Panc1 (cell line): ENCODE results near the gene ALG9. TPM values are rescaled to one million over a fixed set of nuclear protein-coding genes. Genes with fewer than 3 reads are reported as not detected.

Experiments
- ATAC-seq: fragments of 200-7000 bp; cut with Tn5 transposase; 2 replicates; pipeline ENCODE4 v1.9.1; 2020; ENCODE audit warnings: mild to moderate bottlenecking, moderate library complexity
- BruUV-seq: library from RNA; stranded (reverse); fragments of 400-500 nt; replicated peaks from 2 replicates; lab custom pipeline; 2021; lab: Mats Ljungman, UMichigan
- CTCF ChIA-PET: fragments of 300-600 bp; sonication (Branson Sonifier 250); formaldehyde crosslinking; loops from one replicate; lab custom pipeline; 2022; ENCODE audit warnings: antibody characterized with exemption; lab: Charles Lee
- POLR2A ChIA-PET: fragments of 300-600 bp; sonication (Branson Sonifier 250); formaldehyde crosslinking; loops from one replicate; lab custom pipeline; 2022; ENCODE audit warnings: antibody characterized with exemption; lab: Charles Lee
- DNase-seq: peaks from one replicate; pipeline ENCODE4 v3.0.0-alpha.2; 2010; ENCODE audit warnings: low read depth, low spot score
- H3K27ac ChIP-seq: 2 replicates; pipeline ENCODE4 v1.5.1; 2011; ENCODE audit warnings: mild to moderate bottlenecking, low read length, inconsistent platforms
- H3K27me3 ChIP-seq: fragments of 200-500 bp; sonication (Bioruptor generic); 2 replicates; pipeline ENCODE4 v1.6.0; 2014; ENCODE audit warnings: low read length, inconsistent platforms; ENCODE audit not compliant: control insufficient read depth, insufficient read depth
- H3K36me3 ChIP-seq: fragments of 200-500 bp; sonication (Bioruptor generic); 2 replicates; pipeline ENCODE4 v1.5.1; 2014; ENCODE audit warnings: inconsistent platforms, mild to moderate bottlenecking, low read length, moderate library complexity; ENCODE audit not compliant: control insufficient read depth, insufficient read depth
- H3K4me1 ChIP-seq: 2 replicates; pipeline ENCODE4 v1.5.1; 2011; ENCODE audit warnings: inconsistent platforms, mild to moderate bottlenecking, low read length, moderate library complexity; ENCODE audit not compliant: control insufficient read depth, insufficient read depth
- H3K4me3 ChIP-seq, 2 experiments: 2 replicates each; pipeline ENCODE4 v1.5.1; 2011 to 2012; ENCODE audit warnings: low read depth in 2 of 2, low read length in 2 of 2, mild to moderate bottlenecking in 2 of 2, inconsistent platforms in 1 of 2, moderate library complexity in 1 of 2
- H3K9me3 ChIP-seq: fragments of 200-500 bp; sonication (Bioruptor generic); 2 replicates; pipeline ENCODE4 v1.5.1; 2014; ENCODE audit warnings: low read depth, mild to moderate bottlenecking, inconsistent platforms, low read length, moderate library complexity; ENCODE audit not compliant: control insufficient read depth, insufficient read depth
- POLR2AphosphoS5 ChIP-seq: IDR thresholded peaks from 2 replicates; pipeline ENCODE4 v1.6.1; 2012; ENCODE audit warnings: mild to moderate bottlenecking, low read depth, low read length, moderate library complexity
- SIN3A ChIP-seq: IDR thresholded peaks from 2 replicates; pipeline ENCODE4 v1.6.1; 2012; ENCODE audit warnings: low read depth, mild to moderate bottlenecking, low read length, moderate library complexity, borderline replicate concordance; ENCODE audit not compliant: insufficient read depth
- TCF7L2 ChIP-seq: IDR thresholded peaks from 2 replicates; pipeline ENCODE4 v1.6.1; 2011; ENCODE audit warnings: mild to moderate bottlenecking, low read depth, low read length, inconsistent platforms
- in situ Hi-C: cut with HindIII; loops from 2 replicates; pipeline ENCODE4 v1.10.0; 2016; ENCODE audit warnings: low sequenced_read_pairs, low pct_unique_long_range_greater_than_20kb
- intact Hi-C: fragments of 100-400 bp; cut with micrococcal nuclease; formaldehyde crosslinking; loops from one replicate; pipeline ENCODE4 v1.10.0; 2022; ENCODE audit not compliant: unreplicated experiment
- total RNA-seq: library from RNA; stranded (reverse); gene quantifications from one replicate; pipeline ENCODE4 v1.2.1, GENCODE V29; 2021; ENCODE audit not compliant: unreplicated experiment
- TF ChIP-seq, protein P1 (sequence below): fragments of 450-650 bp; IDR thresholded peaks from 2 replicates; pipeline ENCODE4 v1.5.1; 2017; ENCODE audit warnings: mild to moderate bottlenecking
- TF ChIP-seq, protein P2 (sequence below), 2 experiments: IDR thresholded peaks; 2 replicates each; pipeline ENCODE4 v1.6.1; 2011 to 2012; ENCODE audit warnings: low read depth in 2 of 2, control low read depth in 1 of 2, low read length in 1 of 2, mild to moderate bottlenecking in 1 of 2, moderate library complexity in 1 of 2; ENCODE audit not compliant: insufficient read depth in 1 of 2

ALG9 gene
- total RNA-seq, 1 experiment from 2014 or later = 27.1 TPM

DNA sequence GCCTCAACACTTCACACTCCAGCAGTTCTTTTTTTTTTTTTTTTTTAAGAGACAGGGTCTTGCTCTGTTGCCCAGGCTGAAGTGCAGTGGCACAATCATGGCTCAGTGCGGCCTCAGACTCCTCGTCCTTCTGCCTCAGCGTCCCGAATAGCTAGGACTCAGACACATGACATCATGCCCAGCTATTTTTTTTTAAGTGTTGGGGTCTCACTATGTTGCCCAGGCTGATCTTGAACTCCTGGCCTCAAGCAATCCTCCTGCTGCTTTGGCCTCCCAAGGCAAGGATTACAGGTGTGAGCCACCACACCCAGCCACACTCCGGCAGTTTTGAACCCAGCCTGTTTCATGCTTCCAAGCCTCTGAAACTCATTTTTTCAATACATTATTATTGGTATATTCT, 108.9 kb downstream of the ALG9 start:
- H3K36me3 ChIP-seq = peaks cover 37% of the 10 kb centered on the region
- ATAC-seq = no peak
- ChIA-PET CTCF (interaction anchor here (1.2 kb wide), 1 partner anchor 15 kb away, joined by 3 read pairs; no protein-coding TSS in a partner anchor), POLR2A (no interaction called here)
- BruUV-seq = no TSS peak
- H3K4me3 ChIP-seq = no peak overlapping the region
- H3K27me3 ChIP-seq = no peaks in the 10 kb centered on the region
- no peaks in the 10 kb centered on the region for H3K9me3 ChIP-seq
- H3K27ac ChIP-seq = no peak overlapping the region
- no peak for DNase-seq
- in situ Hi-C loops (no loop called here), intact Hi-C loops (no loop called here)
- TF ChIP-seq, protein P1, sequence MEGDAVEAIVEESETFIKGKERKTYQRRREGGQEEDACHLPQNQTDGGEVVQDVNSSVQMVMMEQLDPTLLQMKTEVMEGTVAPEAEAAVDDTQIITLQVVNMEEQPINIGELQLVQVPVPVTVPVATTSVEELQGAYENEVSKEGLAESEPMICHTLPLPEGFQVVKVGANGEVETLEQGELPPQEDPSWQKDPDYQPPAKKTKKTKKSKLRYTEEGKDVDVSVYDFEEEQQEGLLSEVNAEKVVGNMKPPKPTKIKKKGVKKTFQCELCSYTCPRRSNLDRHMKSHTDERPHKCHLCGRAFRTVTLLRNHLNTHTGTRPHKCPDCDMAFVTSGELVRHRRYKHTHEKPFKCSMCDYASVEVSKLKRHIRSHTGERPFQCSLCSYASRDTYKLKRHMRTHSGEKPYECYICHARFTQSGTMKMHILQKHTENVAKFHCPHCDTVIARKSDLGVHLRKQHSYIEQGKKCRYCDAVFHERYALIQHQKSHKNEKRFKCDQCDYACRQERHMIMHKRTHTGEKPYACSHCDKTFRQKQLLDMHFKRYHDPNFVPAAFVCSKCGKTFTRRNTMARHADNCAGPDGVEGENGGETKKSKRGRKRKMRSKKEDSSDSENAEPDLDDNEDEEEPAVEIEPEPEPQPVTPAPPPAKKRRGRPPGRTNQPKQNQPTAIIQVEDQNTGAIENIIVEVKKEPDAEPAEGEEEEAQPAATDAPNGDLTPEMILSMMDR = no peak
- TF ChIP-seq SIN3A = no peak
- TF ChIP-seq, protein P2, sequence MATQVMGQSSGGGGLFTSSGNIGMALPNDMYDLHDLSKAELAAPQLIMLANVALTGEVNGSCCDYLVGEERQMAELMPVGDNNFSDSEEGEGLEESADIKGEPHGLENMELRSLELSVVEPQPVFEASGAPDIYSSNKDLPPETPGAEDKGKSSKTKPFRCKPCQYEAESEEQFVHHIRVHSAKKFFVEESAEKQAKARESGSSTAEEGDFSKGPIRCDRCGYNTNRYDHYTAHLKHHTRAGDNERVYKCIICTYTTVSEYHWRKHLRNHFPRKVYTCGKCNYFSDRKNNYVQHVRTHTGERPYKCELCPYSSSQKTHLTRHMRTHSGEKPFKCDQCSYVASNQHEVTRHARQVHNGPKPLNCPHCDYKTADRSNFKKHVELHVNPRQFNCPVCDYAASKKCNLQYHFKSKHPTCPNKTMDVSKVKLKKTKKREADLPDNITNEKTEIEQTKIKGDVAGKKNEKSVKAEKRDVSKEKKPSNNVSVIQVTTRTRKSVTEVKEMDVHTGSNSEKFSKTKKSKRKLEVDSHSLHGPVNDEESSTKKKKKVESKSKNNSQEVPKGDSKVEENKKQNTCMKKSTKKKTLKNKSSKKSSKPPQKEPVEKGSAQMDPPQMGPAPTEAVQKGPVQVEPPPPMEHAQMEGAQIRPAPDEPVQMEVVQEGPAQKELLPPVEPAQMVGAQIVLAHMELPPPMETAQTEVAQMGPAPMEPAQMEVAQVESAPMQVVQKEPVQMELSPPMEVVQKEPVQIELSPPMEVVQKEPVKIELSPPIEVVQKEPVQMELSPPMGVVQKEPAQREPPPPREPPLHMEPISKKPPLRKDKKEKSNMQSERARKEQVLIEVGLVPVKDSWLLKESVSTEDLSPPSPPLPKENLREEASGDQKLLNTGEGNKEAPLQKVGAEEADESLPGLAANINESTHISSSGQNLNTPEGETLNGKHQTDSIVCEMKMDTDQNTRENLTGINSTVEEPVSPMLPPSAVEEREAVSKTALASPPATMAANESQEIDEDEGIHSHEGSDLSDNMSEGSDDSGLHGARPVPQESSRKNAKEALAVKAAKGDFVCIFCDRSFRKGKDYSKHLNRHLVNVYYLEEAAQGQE (IDR thresholded peaks at IDR 0.05; ENCODE audit: insufficient read depth in 1 of 2, low read depth in 2 of 2, low read length in 1 of 2) = no peak
- no peak for TF ChIP-seq POLR2AphosphoS5
- TF ChIP-seq TCF7L2 = no peak
- H3K4me1 ChIP-seq = peaks cover 14% of the 10 kb centered on the region

DNA sequence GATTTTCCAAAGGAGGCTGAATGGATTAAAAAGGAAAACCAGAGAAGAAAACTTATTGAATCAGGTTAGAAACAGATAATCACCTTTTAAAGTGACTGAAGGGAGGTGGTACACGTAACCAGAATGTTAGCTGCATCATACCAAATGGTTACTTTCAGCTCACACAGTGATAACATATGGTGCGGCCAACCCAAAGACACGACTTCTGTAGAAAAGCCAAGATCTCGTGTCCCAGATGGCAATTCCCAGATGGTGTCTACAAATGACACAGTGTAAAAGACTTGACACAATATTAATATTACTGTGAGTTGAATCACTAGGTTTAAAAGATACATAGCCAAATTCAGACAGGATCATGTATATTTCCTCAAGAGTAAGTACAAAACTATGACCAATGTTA, 110.3 kb downstream of the ALG9 start:
- ATAC-seq (no peak), DNase-seq (no peak)
- H3K27ac ChIP-seq = no peak overlapping the region
- in situ Hi-C loops = no loop called here
- H3K4me1 ChIP-seq = peaks cover 7% of the 10 kb centered on the region
- no peak overlapping the region for H3K4me3 ChIP-seq
- H3K27me3 ChIP-seq = no peaks in the 10 kb centered on the region
- no peaks in the 10 kb centered on the region for H3K9me3 ChIP-seq
- CTCF ChIA-PET = no interaction called here
- POLR2A ChIA-PET = no interaction called here
- intact Hi-C loops = no loop called here
- BruUV-seq = no TSS peak
- H3K36me3 ChIP-seq = peaks cover 41% of the 10 kb centered on the region
- TF ChIP-seq TCF7L2 (no peak), SIN3A (no peak), POLR2AphosphoS5 (no peak)
- TF ChIP-seq, protein P2 (IDR thresholded peaks at IDR 0.05; ENCODE audit: insufficient read depth in 1 of 2, low read depth in 2 of 2, low read length in 1 of 2) = no peak
- TF ChIP-seq, protein P1 = no peak
